HG03025 (cell line): Measurements from ENCODE around the gene BEST1.

ENCODE experiments used
- ATAC-seq: cut with Tn5 transposase; IDR thresholded peaks from one replicate; pipeline ENCODE4 v1.9.1; 2021; ENCODE audit warnings: mild to moderate bottlenecking, moderate library complexity; ENCODE audit not compliant: unreplicated experiment, low FRiP score

Gene BEST1

DNA sequence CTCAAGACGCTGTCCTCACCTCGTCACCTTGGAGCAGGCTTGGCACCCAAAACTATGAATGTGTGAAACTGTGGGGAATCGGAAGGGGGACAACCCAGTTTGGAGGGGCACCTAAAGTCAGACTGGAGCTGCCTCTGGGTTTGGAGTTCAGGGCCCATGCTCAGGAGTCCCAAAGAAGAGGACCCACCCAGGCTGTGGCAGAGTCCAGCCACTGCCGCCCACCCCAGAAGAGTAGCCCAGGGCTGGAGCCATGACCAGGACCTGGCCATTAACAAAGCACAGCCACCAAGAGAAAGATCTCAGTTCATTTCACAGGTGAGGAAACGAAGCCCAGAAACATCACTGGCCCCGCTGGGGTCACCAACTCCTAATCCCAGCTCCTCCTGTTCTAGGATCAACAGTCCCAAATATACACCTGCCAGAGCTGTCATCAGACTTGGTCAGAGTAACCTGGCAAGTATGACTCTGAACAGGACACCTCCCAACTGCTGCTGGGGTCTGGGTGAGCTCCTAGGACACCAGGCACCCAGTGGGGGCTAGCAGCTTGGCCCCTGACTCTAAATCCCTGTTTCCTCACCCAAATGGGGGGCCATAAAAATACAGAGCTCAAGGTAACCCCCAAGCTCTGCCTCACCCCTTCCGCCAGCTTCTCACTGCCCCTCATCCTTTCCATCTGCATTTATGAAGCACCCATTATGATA, 35.5 kb upstream of the BEST1 start:
- no peak for ATAC-seq

GRCh38 chr11:61916737-61917333, 33.3 kb upstream of the BEST1 start:
- no peak for ATAC-seq

- no peak for ATAC-seq
These were observed 32.6 kb upstream of the BEST1 start, which contains the start of gene RAB3IL1 for GRCh38 chr11:61917334-61918109. Gene RAB3IL1, minus strand, starts transcription at chr11:61917566. Its CDS starts 199 bp downstream, at chr11:61917367.

DNA sequence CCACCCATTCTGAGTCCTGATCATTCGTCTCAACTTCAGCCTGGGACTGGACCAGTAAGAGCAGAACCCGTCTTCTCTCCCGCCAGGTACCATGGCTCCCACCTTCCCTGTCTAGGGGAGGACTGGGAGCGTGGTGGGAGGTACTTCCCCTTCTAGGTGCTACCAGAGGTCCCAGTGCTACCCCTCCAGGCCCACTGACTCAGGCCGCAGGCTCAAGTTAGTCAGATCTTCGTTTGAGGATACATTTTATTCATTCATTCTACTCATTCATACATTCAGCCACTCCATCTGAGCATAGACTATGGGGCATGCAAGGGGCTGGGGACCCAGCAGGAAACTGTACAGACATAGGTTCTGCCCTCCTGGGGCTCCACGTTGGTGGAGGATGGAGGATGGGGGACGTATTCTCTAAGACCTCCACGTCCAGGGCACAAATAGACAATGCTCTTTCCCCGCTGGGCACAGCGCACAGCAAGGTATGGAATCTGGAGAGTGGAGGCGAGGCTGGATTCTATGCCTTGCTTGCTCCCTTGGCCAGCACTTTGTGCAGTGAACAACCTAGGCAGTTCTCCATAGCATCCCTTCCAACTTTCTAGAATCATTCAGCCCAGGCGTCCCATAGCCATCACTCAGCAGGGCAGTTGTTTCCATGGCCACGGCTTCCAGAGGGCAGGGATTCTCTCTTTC, 31.8 kb upstream of the BEST1 start:
- no peak for ATAC-seq

GRCh38 chr11:61918938-61919704, 31.0 kb upstream of the BEST1 start:
- ATAC-seq = no peak

- ATAC-seq = no peak
These were observed 30.2 kb upstream of the BEST1 start for GRCh38 chr11:61919705-61920631.

- ATAC-seq = no peak
These were observed 28.7 kb upstream of the BEST1 start for GRCh38 chr11:61921446-61921845.

DNA sequence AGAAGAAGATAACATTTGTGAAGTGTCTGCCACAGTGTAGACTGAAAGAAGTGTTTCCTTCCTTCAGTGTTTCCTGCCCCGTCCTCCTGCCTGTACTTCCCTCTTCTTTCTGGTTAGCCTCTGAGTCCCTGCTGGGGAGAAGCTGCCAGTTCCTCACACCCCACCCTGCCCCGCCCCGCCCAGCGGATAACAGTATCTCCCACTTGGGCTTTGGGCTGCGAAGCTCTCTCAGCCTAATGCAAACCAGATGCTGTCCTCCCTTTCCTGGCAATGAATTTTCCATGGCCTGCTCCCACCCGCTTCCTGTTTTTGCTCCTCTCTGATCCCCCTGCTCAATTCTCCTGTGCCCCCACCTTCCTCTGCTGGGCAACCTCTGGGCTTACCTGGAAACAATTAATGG, 27.6 kb upstream of the BEST1 start:
- no peak for ATAC-seq

GRCh38 chr11:61923166-61924063, 26.7 kb upstream of the BEST1 start:
- no peak for ATAC-seq

DNA sequence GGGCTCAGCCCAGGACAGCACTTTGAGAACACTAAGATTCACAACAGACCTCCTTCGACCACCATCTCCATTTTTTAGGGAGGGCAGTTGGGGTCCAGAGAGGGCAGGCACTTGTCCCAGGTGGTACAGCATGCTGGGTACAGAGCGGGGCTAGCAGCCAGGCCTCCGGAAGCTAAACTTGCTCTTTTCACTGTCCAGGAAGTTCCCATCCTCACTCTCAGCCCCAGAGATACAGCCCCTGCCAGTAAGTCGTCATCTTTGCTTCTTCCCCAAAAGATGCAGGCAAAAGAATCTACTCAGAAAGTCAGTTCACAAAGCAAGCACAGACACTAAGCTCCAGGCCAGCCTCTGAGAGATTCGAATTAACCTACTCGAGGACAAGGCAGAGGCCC, 26.1 kb upstream of the BEST1 start:
- no peak for ATAC-seq

DNA sequence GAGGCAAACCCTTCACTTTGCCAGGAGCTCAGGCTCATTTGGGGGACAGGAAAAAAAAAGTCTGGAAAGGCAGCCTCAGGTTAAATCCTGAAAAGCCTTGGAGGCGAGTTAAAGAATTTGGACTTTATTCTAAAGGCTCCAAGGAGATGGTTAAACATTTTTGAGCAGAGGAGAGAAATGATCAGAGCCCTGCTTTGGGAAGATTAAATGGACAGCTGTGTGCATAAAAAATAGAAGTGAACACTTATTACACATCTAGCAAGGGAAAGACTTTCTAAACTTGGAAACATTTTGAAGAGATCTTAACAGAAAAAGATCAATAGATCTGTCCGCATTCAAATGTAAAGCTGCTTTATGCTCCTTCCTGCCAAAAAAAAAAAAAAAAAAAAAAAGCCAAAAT, 24.4 kb upstream of the BEST1 start:
- no peak for ATAC-seq

DNA sequence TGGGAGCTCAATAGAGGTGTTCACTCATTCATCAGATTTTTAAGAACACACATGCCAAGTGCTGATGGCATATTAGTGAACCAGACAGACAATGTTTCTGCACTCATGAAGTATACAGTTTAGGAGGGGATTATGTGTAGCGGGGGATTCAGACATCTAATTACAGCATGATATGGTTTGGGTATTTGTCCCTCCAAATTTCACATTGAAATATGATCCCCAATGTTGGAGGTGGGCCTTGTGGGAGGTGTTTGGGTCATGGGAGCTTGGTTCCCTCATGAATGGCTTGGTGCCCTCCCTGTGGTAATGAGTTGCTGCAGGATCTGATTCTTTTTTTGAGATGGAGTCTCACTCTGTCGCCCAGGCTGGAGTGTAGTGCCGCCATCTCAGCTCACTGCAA, 23.9 kb upstream of the BEST1 start:
- ATAC-seq = no peak

DNA sequence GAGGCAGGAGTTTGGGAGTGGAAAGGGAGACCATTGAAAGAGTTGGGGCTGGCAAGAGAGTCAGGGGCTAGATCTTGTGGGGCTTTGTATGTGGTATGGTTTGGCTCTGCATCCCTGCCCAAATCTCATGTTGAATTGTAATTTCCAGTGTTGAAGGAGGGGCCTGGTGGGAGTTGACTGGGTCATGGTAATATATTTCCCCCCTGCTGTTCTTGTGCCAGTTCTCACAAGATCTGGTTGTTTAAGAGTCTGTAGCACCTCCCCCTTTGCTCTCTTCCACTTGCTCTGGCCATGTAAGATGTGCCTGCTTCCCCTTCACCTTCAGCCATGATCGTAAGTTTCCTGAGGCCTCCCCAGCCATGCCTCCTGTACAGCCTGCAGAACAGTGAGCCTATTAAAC, 22.6 kb upstream of the BEST1 start:
- no peak for ATAC-seq

DNA sequence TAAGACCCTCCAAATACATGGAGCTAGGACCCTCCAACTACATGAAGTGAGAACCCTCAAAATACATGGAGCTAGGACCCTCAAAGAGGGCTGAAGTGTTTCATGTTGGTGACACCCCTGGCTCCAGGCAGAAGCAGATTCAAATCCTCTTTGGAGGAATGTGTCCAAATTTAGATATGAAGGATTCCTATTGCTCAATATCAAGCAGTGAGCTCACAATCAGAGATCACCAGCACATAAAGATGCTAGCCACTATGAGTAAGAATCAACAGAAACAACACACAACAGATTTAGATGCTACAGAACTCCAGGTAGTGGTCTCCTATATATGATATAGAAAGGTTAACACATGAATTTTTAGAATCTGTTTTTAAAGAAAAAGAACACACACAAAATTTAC, 21.5 kb upstream of the BEST1 start:
- no peak for ATAC-seq

- no peak for ATAC-seq
These were observed 19.2 kb upstream of the BEST1 start for GRCh38 chr11:61930933-61931332.

DNA sequence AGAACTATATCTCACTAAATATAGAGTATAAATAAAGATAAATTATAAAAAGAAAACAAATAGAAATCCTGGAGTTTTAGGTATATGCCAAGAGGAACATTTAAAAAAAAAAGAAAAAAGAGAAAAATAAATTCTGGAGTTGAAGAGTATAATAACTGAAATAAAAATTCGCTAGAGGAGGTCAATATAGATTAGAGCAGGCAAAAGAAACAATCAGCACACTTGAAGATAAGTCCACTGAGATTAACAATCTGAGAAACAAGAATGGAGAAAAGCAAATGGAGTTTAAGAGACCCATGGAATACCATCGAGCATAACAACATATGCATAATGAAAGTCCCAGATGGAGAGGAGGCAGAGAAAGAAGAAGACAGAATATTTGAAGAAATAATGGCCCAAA, 14.3 kb upstream of the BEST1 start:
- no peak for ATAC-seq

GRCh38 chr11:61940466-61940865, 9.7 kb upstream of the BEST1 start:
- no peak for ATAC-seq

GRCh38 chr11:61945191-61945590, 5.0 kb upstream of the BEST1 start:
- ATAC-seq = no peak
